ENCODE measurements around the gene KCNIP4. TPM values are rescaled to one million over a fixed set of nuclear protein-coding genes. Genes with fewer than 3 reads are reported as not detected.

KCNIP4 gene
- total and polyA plus RNA-seq, 9 of the 15 experiments (the other 6 are each of a cell fraction or from before 2014, with no cell fraction given), result 0.25 to 0.41 TPM; not detected in 7

- no peak for TF ChIP-seq BRF2 (IDR thresholded peaks at IDR 0.05; ENCODE audit: borderline replicate concordance, insufficient read depth, insufficient read length)
Observed at GRCh38 chr4:21954916-21955315, 6.3 kb upstream of the KCNIP4 start (continued).

DNA sequence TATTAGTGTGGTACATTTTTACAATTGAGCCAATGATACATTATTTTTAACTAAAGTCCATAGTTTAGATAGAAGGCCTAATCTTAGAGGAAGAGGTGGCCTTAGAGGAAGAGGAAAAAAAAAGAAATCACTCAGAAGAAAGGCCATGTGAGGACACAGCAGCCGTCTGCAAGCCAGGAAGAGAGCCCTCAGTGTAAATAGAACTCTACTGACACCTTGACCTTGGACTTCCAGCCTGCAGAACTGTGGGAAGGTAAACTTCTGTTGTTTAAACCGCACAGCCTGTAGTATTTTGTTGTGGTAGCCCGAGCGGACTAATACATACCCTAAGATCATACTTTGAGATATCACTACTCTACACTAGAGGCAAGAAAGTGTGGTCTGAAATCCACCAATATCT lies 5.1 kb upstream of the KCNIP4 start:
- ATAC-seq (no peak), DNase-seq (ENCODE audit: extremely low read depth in 1 of 4, low spot score in 3 of 4) (no peak), FAIRE-seq (no peak)
- Histone ChIP-seq H3K4me2 (ENCODE audit: insufficient read depth, low read length) (no peak overlapping the region), H3K9me1 (ENCODE audit: control insufficient read depth, insufficient read depth, low read length) (no peaks in the 10 kb centered on the region), H3K27me3 (ENCODE audit: control insufficient read depth in 2 of 2, insufficient read depth in 2 of 2, low read length in 2 of 2) (no peaks in the 10 kb centered on the region), H3K36me3 (ENCODE audit: control insufficient read depth, insufficient read depth, low read length) (no peaks in the 10 kb centered on the region), H4K20me1 (replicated peaks; ENCODE audit: control insufficient read depth, insufficient read depth, low read length) (no peaks in the 10 kb centered on the region), H3K27ac (ENCODE audit: extremely low read depth, low read depth, low read length) (no peak overlapping the region), H2AFZ (ENCODE audit: low read depth, low read length) (no peak overlapping the region), H3K79me2 (ENCODE audit: control insufficient read depth, insufficient read depth, low read length) (no peaks in the 10 kb centered on the region), H3K9ac (ENCODE audit: insufficient read depth in 1 of 2, low read depth in 2 of 2, low read length in 2 of 2) (no peak overlapping the region), H3K4me3 (no peak overlapping the region), H3K9me3 (replicated peaks; ENCODE audit: control insufficient read depth, insufficient read depth, low read depth, low read length) (no peaks in the 10 kb centered on the region), H3K4me1 (replicated peaks in 1 of 2; ENCODE audit: control insufficient read depth in 2 of 2, insufficient read depth in 2 of 2, low read length in 2 of 2) (no peaks in the 10 kb centered on the region)
- ChIA-PET POLR2A (no interaction called here), CTCF (ENCODE audit: low intra/inter-chr PET ratio) (no interaction called here)
- WGBS (ENCODE audit: insufficient coverage, low coverage, missing lambda C conversion rate), result 0% methylated on average over 4 of the region's 4 CpGs
- intact Hi-C loops (cut with micrococcal nuclease), result no loop called here
- in situ Hi-C loops (cut with MboI), result no loop called here
- BruUV-seq (replicated peaks), result no TSS peak
- TF ChIP-seq SETDB1 (IDR thresholded peaks at IDR 0.05; ENCODE audit: low read length) (no peak), SLC30A9 (CRISPR knock-in tag; IDR thresholded peaks at IDR 0.05) (no peak), ZMIZ1 (IDR thresholded peaks at IDR 0.05; ENCODE audit: low read depth in 2 of 2, low read length in 2 of 2) (no peak), EZH2 (IDR thresholded peaks at IDR 0.05; ENCODE audit: borderline replicate concordance, low read depth, low read length) (no peak), GATAD2B (IDR thresholded peaks at IDR 0.05; ENCODE audit: borderline replicate concordance) (no peak), TRIM24 (IDR thresholded peaks at IDR 0.05) (no peak), OTX1 (CRISPR knock-in tag; IDR thresholded peaks at IDR 0.05) (no peak), SRSF7 (optimal IDR thresholded peaks at IDR 0.05; ENCODE audit: low read depth, low read length) (no peak), ZNF124 (CRISPR knock-in tag; IDR thresholded peaks at IDR 0.05) (no peak), POLR2G (IDR thresholded peaks at IDR 0.05; ENCODE audit: low read depth, low read length) (no peak), ELF4 (CRISPR knock-in tag; IDR thresholded peaks at IDR 0.05) (no peak), HSF4 (CRISPR knock-in tag; IDR thresholded peaks at IDR 0.05; ENCODE audit: borderline replicate concordance) (no peak), HIVEP1 (CRISPR knock-in tag; IDR thresholded peaks at IDR 0.05) (no peak), MCM7 (IDR thresholded peaks at IDR 0.05) (no peak)
- TF ChIP-seq, protein P1, sequence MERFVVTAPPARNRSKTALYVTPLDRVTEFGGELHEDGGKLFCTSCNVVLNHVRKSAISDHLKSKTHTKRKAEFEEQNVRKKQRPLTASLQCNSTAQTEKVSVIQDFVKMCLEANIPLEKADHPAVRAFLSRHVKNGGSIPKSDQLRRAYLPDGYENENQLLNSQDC (CRISPR knock-in tag; IDR thresholded peaks at IDR 0.05), result no peak
- TF ChIP-seq, protein P2, sequence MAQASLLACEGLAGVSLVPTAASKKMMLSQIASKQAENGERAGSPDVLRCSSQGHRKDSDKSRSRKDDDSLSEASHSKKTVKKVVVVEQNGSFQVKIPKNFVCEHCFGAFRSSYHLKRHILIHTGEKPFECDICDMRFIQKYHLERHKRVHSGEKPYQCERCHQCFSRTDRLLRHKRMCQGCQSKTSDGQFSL (CRISPR knock-in tag; IDR thresholded peaks at IDR 0.05), result no peak
- TF ChIP-seq, protein P2 (tag; IDR thresholded peaks at IDR 0.05), result no peak
